NCI-H446 treated with DMSO at 0.1 percent for 48 hours (cell line): ENCODE measurements around the gene PABPC1L2A.
"Not testable (repeated sequence)": the region's sequence is repeated elsewhere in the genome, so short reads cannot be mapped to it uniquely, and the experiment has no call there.

Experiments used
- DNase-seq: peaks from one replicate; lab custom pipeline; 2025; lab: John Stamatoyannopoulos, UW

Gene PABPC1L2A

GRCh38 chrX:73079024-73079562 lies at the start of gene PABPC1L2A:
Gene PABPC1L2A (minus strand): TSS chrX:73079512. CDS start chrX:73079386, 126 bp downstream.
- DNase-seq, result not testable (repeated sequence)

GRCh38 chrX:73127700-73128241 lies 48.5 kb upstream of the PABPC1L2A start:
- no peak for DNase-seq

- no peak for DNase-seq
Measured at GRCh38 chrX:73126240-73126639, 46.9 kb upstream of the PABPC1L2A start.

GRCh38 chrX:73099505-73099904 lies 20.2 kb upstream of the PABPC1L2A start:
- DNase-seq, result not testable (repeated sequence)

DNA sequence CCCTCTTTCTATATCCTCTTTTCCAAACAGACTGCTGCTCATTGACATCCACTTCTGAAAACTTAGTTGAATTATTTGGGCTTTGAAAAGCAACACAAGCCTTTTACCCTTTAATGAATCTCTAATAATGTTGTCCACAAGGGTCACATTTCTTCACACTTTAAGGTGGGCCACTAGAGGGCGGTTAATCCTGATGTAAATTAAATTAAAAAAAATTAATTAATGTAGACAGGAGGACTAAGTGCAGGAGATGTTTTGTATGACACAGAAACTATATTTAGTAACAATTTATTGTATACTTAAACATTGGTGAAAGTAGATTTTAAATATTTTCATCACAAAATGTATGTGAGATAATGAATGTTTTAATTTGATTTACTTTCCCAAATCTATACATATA lies 7.5 kb upstream of the PABPC1L2A start:
- DNase-seq, result not testable (repeated sequence)

DNA sequence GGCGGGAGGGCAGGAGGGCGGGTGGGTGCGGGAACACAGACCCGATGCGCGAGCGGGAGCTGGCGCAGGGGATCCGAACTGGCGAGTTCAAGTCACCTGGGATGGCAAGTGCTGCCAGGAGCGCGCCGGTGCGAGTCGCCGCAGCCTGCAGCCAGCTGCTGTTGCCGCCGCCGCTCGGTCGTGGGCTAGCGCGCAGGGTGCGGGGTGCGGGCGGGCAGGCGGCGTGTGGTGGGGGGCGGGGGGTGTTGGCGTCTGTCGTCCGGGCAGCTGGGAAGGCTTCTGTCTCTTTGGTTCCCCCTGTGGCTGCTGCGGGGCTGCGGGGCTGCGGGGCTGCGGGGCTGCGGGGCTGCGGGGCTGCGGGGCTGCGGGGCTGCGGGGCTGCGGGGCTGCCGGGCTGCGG lies 572 bp upstream of the PABPC1L2A start:
- not testable (repeated sequence) for DNase-seq

DNA sequence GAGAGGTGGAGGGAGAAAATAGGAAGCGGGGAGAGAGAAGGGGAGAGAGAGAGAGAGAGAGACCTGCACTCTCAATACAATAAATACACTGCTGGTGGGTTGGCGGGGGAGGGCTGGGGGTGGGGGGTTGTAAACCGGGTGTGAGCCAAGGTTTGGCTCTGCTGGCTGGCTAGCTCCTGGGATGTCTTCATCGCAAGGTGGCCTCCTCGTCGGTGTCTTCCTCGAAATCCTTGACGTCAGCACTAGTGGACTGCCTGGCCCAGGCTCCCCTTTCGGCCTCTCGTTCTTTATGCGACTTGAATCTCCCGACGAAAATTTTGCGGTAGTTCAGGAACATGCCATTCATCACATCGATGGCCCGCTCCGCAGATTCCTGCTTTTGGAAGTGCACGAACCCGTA lies 715 bp downstream of the PABPC1L2A start:
- not testable (repeated sequence) for DNase-seq

- DNase-seq, result no peak
Measured at GRCh38 chrX:73076838-73077237, 2.5 kb downstream of the PABPC1L2A start.

GRCh38 chrX:73069365-73070035 lies 9.8 kb downstream of the PABPC1L2A start:
- DNase-seq, result no peak

DNA sequence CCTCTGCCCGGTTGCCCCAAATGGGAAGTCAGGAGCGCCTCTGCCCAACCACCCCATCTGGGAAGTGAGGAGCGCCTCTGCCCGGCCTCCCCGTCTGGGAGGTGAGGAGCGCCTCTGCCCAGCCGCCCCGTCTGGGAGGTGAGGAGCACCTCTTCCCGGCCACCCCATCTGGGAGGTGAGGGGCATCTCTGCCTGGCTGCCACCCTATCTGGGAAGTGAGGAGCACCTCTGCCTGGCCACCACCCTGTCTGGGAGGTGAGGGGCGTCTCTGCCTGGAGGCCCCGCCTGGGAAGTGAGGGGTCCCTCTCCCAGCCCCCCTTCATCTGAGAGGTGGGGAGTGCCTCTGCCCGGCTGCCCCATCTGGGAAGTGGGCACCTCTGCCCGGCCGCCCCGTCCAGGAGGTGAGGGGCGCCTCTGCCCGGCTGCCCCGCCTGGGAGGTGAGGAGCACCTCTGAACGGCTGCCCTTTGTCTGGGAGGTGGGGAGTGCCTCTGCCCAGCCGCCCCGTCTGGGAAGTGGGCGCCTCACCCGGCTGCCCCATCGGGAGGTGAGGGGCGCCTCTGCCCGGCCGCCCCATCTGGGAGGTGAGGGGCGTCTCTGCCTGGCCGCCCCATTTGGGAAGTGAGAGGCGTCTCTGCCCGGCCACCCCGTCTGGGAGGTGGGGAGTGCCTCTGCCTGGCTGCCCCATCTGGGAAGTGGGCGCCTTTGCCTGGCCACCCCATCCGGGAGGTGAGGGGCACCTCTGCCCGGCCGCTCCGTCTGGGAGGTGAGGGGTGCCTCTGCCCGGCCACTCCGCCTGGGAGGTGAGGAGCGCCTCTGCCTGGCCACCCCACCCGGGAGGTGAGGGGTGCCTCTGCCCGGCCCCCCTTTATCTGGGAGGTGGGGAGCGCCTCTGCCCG lies 10.6 kb downstream of the PABPC1L2A start:
- DNase-seq, result no peak

DNA sequence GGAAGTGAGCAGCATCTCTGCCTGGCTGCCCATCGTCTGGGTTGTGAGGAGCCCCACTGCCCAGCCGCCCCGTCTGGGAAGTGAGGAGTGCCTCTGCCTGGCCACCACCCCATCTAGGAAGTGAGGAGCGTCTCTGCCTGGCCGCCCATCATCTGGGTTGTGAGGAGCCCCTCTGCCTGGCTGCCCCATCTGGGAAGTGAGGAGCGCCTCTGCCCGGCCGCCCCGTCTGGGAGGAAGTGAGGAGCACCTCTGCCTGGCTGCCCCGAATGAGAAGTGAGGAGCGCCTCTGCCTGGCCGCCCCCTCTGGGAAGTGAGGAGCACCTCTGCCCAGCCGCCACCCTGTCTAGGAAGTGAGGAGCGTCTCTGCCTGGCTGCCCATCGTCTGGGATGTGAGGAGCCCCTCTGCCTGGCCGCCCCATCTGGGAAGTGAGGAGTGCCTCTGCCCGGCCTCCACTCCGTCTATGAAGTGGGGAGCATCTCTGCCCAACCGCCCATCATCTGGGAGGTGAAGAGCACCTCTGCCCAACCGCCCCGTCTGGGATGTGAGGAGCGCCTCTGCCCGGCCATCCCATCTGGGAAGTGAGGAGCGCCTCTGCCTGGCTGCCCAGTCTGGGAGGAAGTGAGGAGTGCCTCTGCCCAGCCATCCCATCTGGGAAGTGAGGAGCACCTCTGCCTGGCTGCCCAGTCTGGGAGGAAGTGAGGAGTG lies 11.4 kb downstream of the PABPC1L2A start:
- not testable (repeated sequence) for DNase-seq

DNA sequence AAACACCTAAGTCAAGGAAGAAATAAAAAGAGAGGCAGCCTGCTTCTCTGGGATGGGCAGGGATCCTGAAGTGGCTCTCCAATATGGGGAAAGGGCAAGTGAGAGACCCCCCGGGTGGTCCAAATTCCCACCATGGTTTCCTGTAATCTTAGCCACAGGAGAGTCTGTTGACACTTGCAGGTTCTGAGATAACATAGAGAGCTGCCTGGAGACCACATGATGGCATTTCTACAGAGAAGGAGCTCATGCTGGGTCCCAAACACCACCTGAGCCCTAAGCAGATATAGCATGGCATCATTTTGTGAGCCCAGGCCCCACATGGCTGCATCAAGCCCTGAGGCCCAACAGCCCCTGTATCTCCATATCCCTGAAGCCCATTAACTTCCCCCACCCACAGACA lies 50.4 kb downstream of the PABPC1L2A start:
- DNase-seq, result no peak
